GM13976 (cell line): ENCODE measurements around the gene ARPC1B.
A peak's percentile ranks its signal among the peaks of the same experiment; 100 is the strongest.

Experiments used
- DNase-seq: peaks from one replicate; pipeline ENCODE4 v3.0.0; 2012; ENCODE audit warnings: low spot score
- CTCF ChIP-seq: IDR thresholded peaks from 2 replicates; pipeline ENCODE4 v1.5.1; 2012; ENCODE audit warnings: borderline replicate concordance, mild to moderate bottlenecking; ENCODE audit not compliant: insufficient read depth; ENCODE audit errors: extremely low read depth, missing control alignments, control extremely low read depth
- in situ Hi-C: fragments of 300-500 bp; cut with MboI; formaldehyde crosslinking; loops from one replicate; pipeline ENCODE4 v1.12.0; 2022; ENCODE audit warnings: low sequenced_read_pairs, mixed read lengths, inconsistent platforms; ENCODE audit not compliant: unreplicated experiment

The ARPC1B gene

GRCh38 chr7:99404977-99405320 is 30.4 kb downstream of the ARPC1B start:
- no peak for TF ChIP-seq CTCF
- in situ Hi-C loops: no loop called here
- DNase-seq: no peak

DNA sequence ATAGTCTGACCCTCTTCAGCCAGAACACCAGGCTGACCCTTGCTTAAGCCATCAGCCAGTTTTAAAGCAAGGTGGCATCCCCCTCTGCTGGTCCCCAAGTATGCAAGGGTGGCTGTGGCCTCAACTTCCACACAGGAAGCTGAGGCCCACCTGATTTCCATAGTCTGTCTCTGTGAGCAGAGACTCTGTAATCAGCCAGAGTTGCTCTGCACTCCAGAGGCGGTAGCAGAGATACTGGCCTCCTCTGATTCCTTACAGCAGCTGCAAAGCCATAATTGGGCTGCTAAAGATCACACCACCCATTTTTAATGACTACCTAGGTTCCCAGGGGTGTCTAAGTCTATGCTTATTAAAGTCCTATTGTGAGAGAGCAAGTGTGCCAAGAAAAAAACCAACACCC is 32.0 kb downstream of the ARPC1B start:
- in situ Hi-C loops: no loop called here
- no peak for TF ChIP-seq CTCF
- DNase-seq: no peak

DNA sequence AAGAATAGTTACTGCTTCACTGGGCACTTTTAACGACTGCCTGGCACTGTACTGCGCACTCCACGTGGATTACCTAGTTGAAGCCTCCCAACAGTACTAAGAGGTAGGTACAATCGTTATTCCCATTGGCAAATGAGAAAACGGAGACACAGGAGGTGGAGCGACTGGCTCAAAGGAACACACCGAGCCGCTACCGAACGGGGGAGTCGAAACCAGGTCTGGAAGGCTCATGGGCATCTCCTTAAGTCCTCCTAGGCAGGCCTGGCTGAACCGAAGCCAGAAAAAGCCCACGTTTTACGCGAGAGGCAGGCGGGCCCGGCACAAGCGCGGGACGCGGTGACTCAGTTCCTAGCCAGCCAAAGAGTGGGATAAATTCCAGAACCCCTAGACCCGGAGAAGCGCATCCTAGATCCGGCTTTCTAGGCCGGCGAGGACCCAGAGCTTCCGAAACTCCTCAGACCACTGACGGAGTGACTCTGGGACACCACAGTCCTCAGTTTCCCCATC is 33.4 kb downstream of the ARPC1B start:
- in situ Hi-C loops: no loop called here
- no peak for TF ChIP-seq CTCF
- no peak for DNase-seq

- in situ Hi-C loops: no loop called here
- peak; percentile 96 for DNase-seq
- TF ChIP-seq CTCF: no peak
Measured at GRCh38 chr7:99408379-99409191, 34.1 kb downstream of the ARPC1B start, which contains the start of the genes BUD31 and PDAP1. Gene BUD31, plus strand, starts transcription at chr7:99408969. Its CDS starts 2,124 bp downstream, at chr7:99411093. Gene PDAP1, minus strand, starts transcription at chr7:99408597. Its CDS starts 49 bp downstream, at chr7:99408548.

DNA sequence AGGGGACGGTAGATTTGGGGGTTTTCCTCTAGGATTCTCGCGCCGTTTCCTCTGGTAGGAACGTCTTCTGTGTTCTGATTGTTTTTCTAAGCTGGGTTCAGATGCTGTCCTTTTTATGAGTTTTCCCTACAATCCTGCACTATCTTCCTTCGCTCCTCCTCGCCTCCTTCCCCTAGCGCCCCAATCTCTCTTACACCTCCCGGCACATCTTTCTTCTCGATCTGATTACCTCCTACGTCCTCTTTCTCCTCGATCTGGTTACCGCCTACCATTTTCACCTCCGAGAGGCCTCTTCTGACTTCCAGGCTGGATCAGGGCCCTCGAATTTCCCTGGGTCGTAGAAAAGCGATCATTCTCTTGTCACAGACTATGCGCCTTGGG is 34.7 kb downstream of the ARPC1B start:
- TF ChIP-seq CTCF: no peak
- no peak for DNase-seq
- in situ Hi-C loops: no loop called here

GRCh38 chr7:99409806-99410205 is 35.3 kb downstream of the ARPC1B start:
- in situ Hi-C loops: no loop called here
- no peak for DNase-seq

More at GRCh38 chr7:99409806-99410205, 35.3 kb downstream of the ARPC1B start:
- TF ChIP-seq CTCF: no peak
